ENCODE data around the gene NAV3.

Gene NAV3

DNA sequence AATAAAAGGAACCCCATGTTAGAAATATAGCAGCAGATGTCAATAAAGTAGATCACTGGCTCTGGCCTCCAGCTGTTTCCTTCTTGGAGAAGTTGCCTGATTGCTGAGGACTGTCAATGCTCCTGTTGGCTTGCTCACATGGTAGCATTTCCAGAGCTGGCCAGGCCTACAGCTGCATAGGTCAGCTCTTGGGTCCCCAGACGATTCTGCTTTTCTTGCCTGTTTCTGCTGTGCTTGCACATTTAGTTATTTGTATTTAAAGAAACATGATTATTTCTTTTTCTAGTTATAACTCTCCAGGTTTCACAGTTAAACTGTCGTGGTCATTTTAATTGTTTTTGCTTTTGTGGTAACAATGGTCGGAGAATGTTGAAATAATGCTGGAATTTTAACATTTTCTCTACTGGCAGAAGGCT is 7.2 kb downstream of the NAV3 start:
- TF ChIP-seq EZH2phosphoT487 (IDR thresholded peaks at IDR 0.05; ENCODE audit: low read length) (no peak), EZH2 (optimal IDR thresholded peaks at IDR 0.05; ENCODE audit: low read depth, low read length) (no peak)
- TF ChIP-seq, protein P1, sequence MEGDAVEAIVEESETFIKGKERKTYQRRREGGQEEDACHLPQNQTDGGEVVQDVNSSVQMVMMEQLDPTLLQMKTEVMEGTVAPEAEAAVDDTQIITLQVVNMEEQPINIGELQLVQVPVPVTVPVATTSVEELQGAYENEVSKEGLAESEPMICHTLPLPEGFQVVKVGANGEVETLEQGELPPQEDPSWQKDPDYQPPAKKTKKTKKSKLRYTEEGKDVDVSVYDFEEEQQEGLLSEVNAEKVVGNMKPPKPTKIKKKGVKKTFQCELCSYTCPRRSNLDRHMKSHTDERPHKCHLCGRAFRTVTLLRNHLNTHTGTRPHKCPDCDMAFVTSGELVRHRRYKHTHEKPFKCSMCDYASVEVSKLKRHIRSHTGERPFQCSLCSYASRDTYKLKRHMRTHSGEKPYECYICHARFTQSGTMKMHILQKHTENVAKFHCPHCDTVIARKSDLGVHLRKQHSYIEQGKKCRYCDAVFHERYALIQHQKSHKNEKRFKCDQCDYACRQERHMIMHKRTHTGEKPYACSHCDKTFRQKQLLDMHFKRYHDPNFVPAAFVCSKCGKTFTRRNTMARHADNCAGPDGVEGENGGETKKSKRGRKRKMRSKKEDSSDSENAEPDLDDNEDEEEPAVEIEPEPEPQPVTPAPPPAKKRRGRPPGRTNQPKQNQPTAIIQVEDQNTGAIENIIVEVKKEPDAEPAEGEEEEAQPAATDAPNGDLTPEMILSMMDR (IDR thresholded peaks at IDR 0.05; ENCODE audit: low read length) = no peak
- Histone ChIP-seq H4K20me1 (ENCODE audit: insufficient read depth, low read length) (no peaks in the 10 kb centered on the region), H2AFZ (ENCODE audit: low read length) (no peak overlapping the region)

DNA sequence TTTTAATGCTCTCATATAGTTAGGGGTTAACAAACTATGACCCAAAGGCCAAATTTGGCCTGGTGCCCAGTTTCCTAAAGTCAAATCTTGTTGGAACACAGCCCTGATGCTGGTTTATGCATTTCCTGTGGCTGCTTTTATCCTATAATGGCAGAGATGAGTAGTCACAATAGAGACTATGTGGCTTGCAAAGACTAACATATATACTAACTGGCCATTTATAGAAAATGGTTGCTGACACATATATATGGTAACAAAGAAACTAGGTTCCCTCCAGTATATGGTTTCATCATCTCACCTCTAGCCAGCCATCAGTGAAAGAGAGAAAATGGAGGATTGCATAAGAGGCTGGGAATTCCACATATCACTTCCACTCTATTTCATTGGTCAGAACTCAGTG is 10.8 kb downstream of the NAV3 start:
- no peak for TF ChIP-seq EZH2phosphoT487 (IDR thresholded peaks at IDR 0.05; ENCODE audit: low read length)
- no peak for TF ChIP-seq EZH2 (optimal IDR thresholded peaks at IDR 0.05; ENCODE audit: low read depth, low read length)
- TF ChIP-seq, protein P1 (IDR thresholded peaks at IDR 0.05; ENCODE audit: low read length) = no peak
- H4K20me1 ChIP-seq (ENCODE audit: insufficient read depth, low read length) = 0 out of 2 replicates have a peak, but pooled peaks cover 6% of the 10 kb centered on the region
- H3F3A ChIP-seq (ENCODE audit: insufficient read depth, low read length) = no peaks in the 10 kb centered on the region
- H3K9me2 ChIP-seq (replicated peaks; ENCODE audit: insufficient read depth, low read length) = no peaks in the 10 kb centered on the region; the same call in 1 of the 2 replicates
- no peaks in the 10 kb centered on the region for H3K36me3 ChIP-seq (replicated peaks; ENCODE audit: insufficient read depth, low read length)
- no peaks in the 10 kb centered on the region for H3K4me1 ChIP-seq (ENCODE audit: low read length)
- H3K4me3 ChIP-seq (ENCODE audit: low read length) = no peak overlapping the region
- no peak overlapping the region for H3K9ac ChIP-seq (ENCODE audit: low read length)
- H3K79me2 ChIP-seq (ENCODE audit: low read length) = no peaks in the 10 kb centered on the region
- H2AFZ ChIP-seq (ENCODE audit: low read length) = no peak overlapping the region
- H3K27me3 ChIP-seq (replicated peaks; ENCODE audit: insufficient read depth, low read length) = peaks cover 7% of the 10 kb centered on the region
- no peak overlapping the region for H3K4me2 ChIP-seq (ENCODE audit: low read depth, low read length)
- DNase-seq = peak; percentile 21
- H3K9me3 ChIP-seq (replicated peaks; ENCODE audit: insufficient read depth, low read length) = no peaks in the 10 kb centered on the region
- no peak overlapping the region for H3K27ac ChIP-seq (ENCODE audit: low read length)

More for the DNA sequence above, 7.2 kb downstream of the NAV3 start:
- H3K4me2 ChIP-seq (ENCODE audit: low read depth, low read length) = no peak overlapping the region
- no peaks in the 10 kb centered on the region for H3F3A ChIP-seq (ENCODE audit: insufficient read depth, low read length)
- H3K9ac ChIP-seq (ENCODE audit: low read length) = no peak overlapping the region
- no peaks in the 10 kb centered on the region for H3K79me2 ChIP-seq (ENCODE audit: low read length)
- DNase-seq = peak; percentile 52
- no peaks in the 10 kb centered on the region; the same call in 1 of the 2 replicates for H3K9me2 ChIP-seq (replicated peaks; ENCODE audit: insufficient read depth, low read length)
- H3K9me3 ChIP-seq (replicated peaks; ENCODE audit: insufficient read depth, low read length) = no peaks in the 10 kb centered on the region
- no peaks in the 10 kb centered on the region for H3K27me3 ChIP-seq (replicated peaks; ENCODE audit: insufficient read depth, low read length)
- no peak overlapping the region for H3K4me3 ChIP-seq (ENCODE audit: low read length)
- no peaks in the 10 kb centered on the region for H3K36me3 ChIP-seq (replicated peaks; ENCODE audit: insufficient read depth, low read length)
- no peak overlapping the region for H3K27ac ChIP-seq (ENCODE audit: low read length)
- no peaks in the 10 kb centered on the region for H3K4me1 ChIP-seq (ENCODE audit: low read length)

DNA sequence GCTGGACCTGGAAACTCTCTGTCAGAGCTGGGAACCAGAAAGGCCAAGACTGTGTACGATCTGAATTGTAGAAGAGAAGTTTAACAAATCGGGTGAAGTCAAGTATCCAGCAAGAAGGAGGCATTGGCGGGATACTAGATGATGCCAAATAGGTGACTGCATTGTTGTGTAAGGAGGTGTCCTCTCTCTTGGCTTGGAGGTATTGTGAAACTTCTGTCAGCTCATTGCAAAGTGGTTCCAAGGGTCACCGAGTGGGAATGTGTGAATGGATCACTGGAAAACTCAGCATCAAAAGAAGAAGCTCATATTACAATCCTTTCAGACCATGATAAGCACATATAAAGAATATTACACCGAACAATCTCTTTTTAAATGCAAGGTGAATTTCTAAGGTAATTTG is 11.7 kb downstream of the NAV3 start:
- H3K9me2 ChIP-seq (replicated peaks; ENCODE audit: insufficient read depth, low read length) = no peaks in the 10 kb centered on the region; the same call in 1 of the 2 replicates
- peaks cover 4% of the 10 kb centered on the region; the same call in 1 of the 2 replicates for H3F3A ChIP-seq (ENCODE audit: insufficient read depth, low read length)
- no peak overlapping the region for H3K4me2 ChIP-seq (ENCODE audit: low read depth, low read length)
- peaks cover 6% of the 10 kb centered on the region for H3K4me1 ChIP-seq (ENCODE audit: low read length)
- no peak overlapping the region for H3K4me3 ChIP-seq (ENCODE audit: low read length)
- H3K9me3 ChIP-seq (replicated peaks; ENCODE audit: insufficient read depth, low read length) = no peaks in the 10 kb centered on the region
- no peak overlapping the region for H2AFZ ChIP-seq (ENCODE audit: low read length)
- H3K9ac ChIP-seq (ENCODE audit: low read length) = no peak overlapping the region
- no peaks in the 10 kb centered on the region for H3K79me2 ChIP-seq (ENCODE audit: low read length)
- DNase-seq = no peak
- TF ChIP-seq, protein P1 (IDR thresholded peaks at IDR 0.05; ENCODE audit: low read length) = no peak
- TF ChIP-seq EZH2 (optimal IDR thresholded peaks at IDR 0.05; ENCODE audit: low read depth, low read length) (no peak), EZH2phosphoT487 (IDR thresholded peaks at IDR 0.05; ENCODE audit: low read length) (no peak)
- H3K27me3 ChIP-seq (replicated peaks; ENCODE audit: insufficient read depth, low read length) = peaks cover 7% of the 10 kb centered on the region
- no peak overlapping the region for H3K27ac ChIP-seq (ENCODE audit: low read length)
- no peaks in the 10 kb centered on the region for H3K36me3 ChIP-seq (replicated peaks; ENCODE audit: insufficient read depth, low read length)
- H4K20me1 ChIP-seq (ENCODE audit: insufficient read depth, low read length) = 0 out of 2 replicates have a peak, but pooled peaks cover 6% of the 10 kb centered on the region
